Keratinocyte (primary cell): ENCODE results near the gene CA5A. TPM values are rescaled to one million over a fixed set of nuclear protein-coding genes. Genes with fewer than 3 reads are reported as not detected.
"Not testable (repeated sequence)": the region's sequence is repeated elsewhere in the genome, so short reads cannot be mapped to it uniquely, and the experiment has no call there.

Experiments used
- DNase-seq: peaks from one replicate; pipeline ENCODE4 v3.0.0-alpha.2; 2011; ENCODE audit warnings: low read depth, missing footprints, low spot score
- FAIRE-seq: peaks from 2 replicates; lab custom pipeline; 2011; peaks lifted over from hg19 to GRCh38; lab: Jason Lieb, UNC
- H2AFZ ChIP-seq: 2 replicates; pipeline ENCODE4 v1.6.0; 2012; ENCODE audit warnings: low read length, control low read depth, inconsistent platforms; ENCODE audit not compliant: control insufficient read depth
- H3K27ac ChIP-seq: 2 replicates; pipeline ENCODE4 v1.5.1; 2011; ENCODE audit warnings: low read length; ENCODE audit not compliant: control insufficient read depth, insufficient read depth
- H3K27me3 ChIP-seq: 3 replicates; pipeline ENCODE4 v1.6.0; 2011; ENCODE audit warnings: low read length; ENCODE audit not compliant: control insufficient read depth, insufficient read depth; ENCODE audit errors: extremely low read depth
- H3K36me3 ChIP-seq, 2 experiments: 2 replicates in 1 of 2; 3 replicates in 1 of 2; pipeline ENCODE4 v1.5.1; 2011; ENCODE audit warnings: low read length in 2 of 2, mild to moderate bottlenecking in 1 of 2; ENCODE audit not compliant: control insufficient read depth in 2 of 2, insufficient read depth in 2 of 2; ENCODE audit errors: extremely low read depth in 1 of 2
- H3K4me1 ChIP-seq: 3 replicates; pipeline ENCODE4 v1.5.1; 2011; ENCODE audit warnings: low read length; ENCODE audit not compliant: control insufficient read depth, insufficient read depth; ENCODE audit errors: extremely low read depth
- H3K4me2 ChIP-seq: 3 replicates; pipeline ENCODE4 v1.6.0; 2011; ENCODE audit warnings: low read depth, low read length; ENCODE audit not compliant: control insufficient read depth, insufficient read depth; ENCODE audit errors: extremely low read depth
- H3K4me3 ChIP-seq, 3 experiments: fragments of 200-600 bp in 1 of 3; sonication (generic) in 1 of 3; 2 replicates in 2 of 3; 3 replicates in 1 of 3; pipeline ENCODE4 v1.5.1; 2011 to 2016; ENCODE audit warnings: low read length in 3 of 3, mild to moderate bottlenecking in 3 of 3, control low read depth in 2 of 3, inconsistent platforms in 1 of 3, low read depth in 1 of 3, mixed read lengths in 1 of 3, mixed run types in 1 of 3, moderate library complexity in 1 of 3; ENCODE audit not compliant: control insufficient read depth in 2 of 3, insufficient read depth in 2 of 3; ENCODE audit errors: extremely low read depth in 1 of 3
- H3K79me2 ChIP-seq: 2 replicates; pipeline ENCODE4 v1.6.0; 2012; ENCODE audit warnings: low read length; ENCODE audit not compliant: control insufficient read depth, insufficient read depth
- H3K9ac ChIP-seq: 3 replicates; pipeline ENCODE4 v1.6.0; 2011; ENCODE audit warnings: low read length; ENCODE audit not compliant: control insufficient read depth, insufficient read depth; ENCODE audit errors: extremely low read depth
- H3K9me1 ChIP-seq: 3 replicates; pipeline ENCODE4 v1.6.0; 2011; ENCODE audit warnings: low read length; ENCODE audit not compliant: control insufficient read depth, insufficient read depth; ENCODE audit errors: extremely low read depth
- H3K9me3 ChIP-seq: 2 replicates; pipeline ENCODE4 v1.5.1; 2012; ENCODE audit warnings: low read depth, low read length; ENCODE audit not compliant: control insufficient read depth
- H4K20me1 ChIP-seq: 3 replicates; pipeline ENCODE4 v1.6.0; 2011; ENCODE audit warnings: low read length; ENCODE audit not compliant: control insufficient read depth, insufficient read depth; ENCODE audit errors: extremely low read depth
- dilution Hi-C: fragments of 300-500 bp; cut with MboI; formaldehyde crosslinking; loops from one replicate; pipeline ENCODE4 v1.7.0; 2020; ENCODE audit warnings: low sequenced_read_pairs; ENCODE audit not compliant: extremely low pct_ligation_motif_present
- polyA plus RNA-seq, 5 experiments: library from polyadenylated mRNA; depleted of rRNA in 3 of 5; stranded (reverse) in 3 of 5; stranded (forward) in 1 of 5; unstranded in 1 of 5; fragments of >200 nt; gene quantifications; 1 replicate in 1 of 5; 2 replicates in 3 of 5; 3 replicates in 1 of 5; pipeline versions ENCODE4 v1.2.1 to v1.2.3, GENCODE V29; 2011 to 2012; ENCODE audit warnings: missing spikeins in 2 of 5, low read depth in 1 of 5, low replicate concordance in 1 of 5

CA5A gene
- polyA plus RNA-seq, 1 donor (not counting 4 experiments of a cell fraction or from before 2014, with no cell fraction given) = not detected

GRCh38 chr16:87869061-87869878 is 67.1 kb downstream of the CA5A start, which contains the start of gene SLC7A5:
Gene SLC7A5, minus strand, starts transcription at chr16:87869507. Its CDS starts 85 bp downstream, at chr16:87869422.
- H3K9me1 ChIP-seq, H2AFZ ChIP-seq, H3K36me3 ChIP-seq, DNase-seq, H3K27me3 ChIP-seq, H3K9me3 ChIP-seq, FAIRE-seq, dilution Hi-C loops: not testable (repeated sequence)
- Histone ChIP-seq H3K27ac (peak within 1 kb of the TSS; percentile 76), H4K20me1 (peaks cover 24% of the 10 kb centered on the region), H3K4me3 (peak within 1 kb of the TSS; percentile 76 to 94 (median 80)), H3K9ac (peak within 1 kb of the TSS; percentile 88), H3K4me1 (peaks cover 19% of the 10 kb centered on the region), H3K79me2 (peaks cover 47% of the 10 kb centered on the region), H3K4me2 (peak within 1 kb of the TSS; percentile 22)

GRCh38 chr16:87868254-87869029 is 67.9 kb downstream of the CA5A start:
- peak overlapping the region; percentile 88 for H3K9ac ChIP-seq
- DNase-seq, FAIRE-seq, H3K36me3 ChIP-seq, H3K9me3 ChIP-seq, dilution Hi-C loops, H2AFZ ChIP-seq, H3K27me3 ChIP-seq, H3K9me1 ChIP-seq: not testable (repeated sequence)
- peaks cover 52% of the 10 kb centered on the region for H3K79me2 ChIP-seq
- H3K27ac ChIP-seq = peak overlapping the region; percentile 76
- H3K4me3 ChIP-seq = peak overlapping the region; percentile 76 to 94 (median 80)
- peak overlapping the region; percentile 22 for H3K4me2 ChIP-seq
- H4K20me1 ChIP-seq = peaks cover 27% of the 10 kb centered on the region
- peaks cover 24% of the 10 kb centered on the region for H3K4me1 ChIP-seq

- Histone ChIP-seq H3K79me2 (peaks cover 76% of the 10 kb centered on the region), H3K4me3 (peak overlapping the region; percentile 28 to 65 (median 53)), H3K9ac (peak overlapping the region; percentile 70), H3K36me3 (peaks cover 2 to 19% of the 10 kb centered on the region in 2 experiments), H3K4me2 (peak overlapping the region; percentile 88), H3K27ac (peak overlapping the region; percentile 49), H4K20me1 (peaks cover 50% of the 10 kb centered on the region), H3K4me1 (peaks cover 32% of the 10 kb centered on the region)
- H3K9me1 ChIP-seq, H3K9me3 ChIP-seq, DNase-seq, FAIRE-seq, H2AFZ ChIP-seq, dilution Hi-C loops, H3K27me3 ChIP-seq: not testable (repeated sequence)
These were observed 70.3 kb downstream of the CA5A start for GRCh38 chr16:87865902-87866555.
